Activated CD4-positive, alpha-beta T cell treated with anti-CD3 and anti-CD28 coated beads, Interleukin-2, amount 10 ng/mL, durations not matched to agents 24 days and 14 days (primary cell): ENCODE results near the gene ABCA6. TPM values are rescaled to one million over a fixed set of nuclear protein-coding genes. Genes with fewer than 3 reads are reported as not detected.
"Not testable (repeated sequence)": the region's sequence is repeated elsewhere in the genome, so short reads cannot be mapped to it uniquely, and the experiment has no call there.

Source experiments
- DNase-seq: peaks from one replicate; pipeline ENCODE4 v3.0.0; 2022
- H3K27ac Mint-ChIP-seq: one replicate; pipeline ENCODE4 v1.8.0; 2022; ENCODE audit warnings: mild to moderate bottlenecking, mixed read lengths
- H3K27me3 Mint-ChIP-seq: one replicate; pipeline ENCODE4 v1.8.0; 2022; ENCODE audit warnings: mixed read lengths
- H3K36me3 Mint-ChIP-seq: one replicate; pipeline ENCODE4 v1.8.0; 2022; ENCODE audit warnings: low read depth, mild to moderate bottlenecking, mixed read lengths
- H3K4me1 Mint-ChIP-seq: one replicate; pipeline ENCODE4 v1.8.0; 2021; ENCODE audit warnings: mixed read lengths
- H3K4me3 Mint-ChIP-seq: one replicate; pipeline ENCODE4 v1.8.0; 2022; ENCODE audit warnings: mild to moderate bottlenecking, moderate library complexity, mixed read lengths
- H3K9me3 Mint-ChIP-seq: one replicate; pipeline ENCODE4 v1.8.0; 2021; ENCODE audit warnings: mixed read lengths
- intact Hi-C: fragments of 100-400 bp; cut with micrococcal nuclease; formaldehyde crosslinking; loops from one replicate; pipeline ENCODE4 v1.15.1; 2023
- total RNA-seq: library from RNA; stranded (reverse); gene quantifications from 2 replicates; pipeline ENCODE4 v1.2.3, GENCODE V29; 2022

Gene ABCA6, protein sequence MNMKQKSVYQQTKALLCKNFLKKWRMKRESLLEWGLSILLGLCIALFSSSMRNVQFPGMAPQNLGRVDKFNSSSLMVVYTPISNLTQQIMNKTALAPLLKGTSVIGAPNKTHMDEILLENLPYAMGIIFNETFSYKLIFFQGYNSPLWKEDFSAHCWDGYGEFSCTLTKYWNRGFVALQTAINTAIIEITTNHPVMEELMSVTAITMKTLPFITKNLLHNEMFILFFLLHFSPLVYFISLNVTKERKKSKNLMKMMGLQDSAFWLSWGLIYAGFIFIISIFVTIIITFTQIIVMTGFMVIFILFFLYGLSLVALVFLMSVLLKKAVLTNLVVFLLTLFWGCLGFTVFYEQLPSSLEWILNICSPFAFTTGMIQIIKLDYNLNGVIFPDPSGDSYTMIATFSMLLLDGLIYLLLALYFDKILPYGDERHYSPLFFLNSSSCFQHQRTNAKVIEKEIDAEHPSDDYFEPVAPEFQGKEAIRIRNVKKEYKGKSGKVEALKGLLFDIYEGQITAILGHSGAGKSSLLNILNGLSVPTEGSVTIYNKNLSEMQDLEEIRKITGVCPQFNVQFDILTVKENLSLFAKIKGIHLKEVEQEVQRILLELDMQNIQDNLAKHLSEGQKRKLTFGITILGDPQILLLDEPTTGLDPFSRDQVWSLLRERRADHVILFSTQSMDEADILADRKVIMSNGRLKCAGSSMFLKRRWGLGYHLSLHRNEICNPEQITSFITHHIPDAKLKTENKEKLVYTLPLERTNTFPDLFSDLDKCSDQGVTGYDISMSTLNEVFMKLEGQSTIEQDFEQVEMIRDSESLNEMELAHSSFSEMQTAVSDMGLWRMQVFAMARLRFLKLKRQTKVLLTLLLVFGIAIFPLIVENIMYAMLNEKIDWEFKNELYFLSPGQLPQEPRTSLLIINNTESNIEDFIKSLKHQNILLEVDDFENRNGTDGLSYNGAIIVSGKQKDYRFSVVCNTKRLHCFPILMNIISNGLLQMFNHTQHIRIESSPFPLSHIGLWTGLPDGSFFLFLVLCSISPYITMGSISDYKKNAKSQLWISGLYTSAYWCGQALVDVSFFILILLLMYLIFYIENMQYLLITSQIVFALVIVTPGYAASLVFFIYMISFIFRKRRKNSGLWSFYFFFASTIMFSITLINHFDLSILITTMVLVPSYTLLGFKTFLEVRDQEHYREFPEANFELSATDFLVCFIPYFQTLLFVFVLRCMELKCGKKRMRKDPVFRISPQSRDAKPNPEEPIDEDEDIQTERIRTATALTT (N-terminal part only)
- total RNA-seq: not detected in 2 replicates

DNA sequence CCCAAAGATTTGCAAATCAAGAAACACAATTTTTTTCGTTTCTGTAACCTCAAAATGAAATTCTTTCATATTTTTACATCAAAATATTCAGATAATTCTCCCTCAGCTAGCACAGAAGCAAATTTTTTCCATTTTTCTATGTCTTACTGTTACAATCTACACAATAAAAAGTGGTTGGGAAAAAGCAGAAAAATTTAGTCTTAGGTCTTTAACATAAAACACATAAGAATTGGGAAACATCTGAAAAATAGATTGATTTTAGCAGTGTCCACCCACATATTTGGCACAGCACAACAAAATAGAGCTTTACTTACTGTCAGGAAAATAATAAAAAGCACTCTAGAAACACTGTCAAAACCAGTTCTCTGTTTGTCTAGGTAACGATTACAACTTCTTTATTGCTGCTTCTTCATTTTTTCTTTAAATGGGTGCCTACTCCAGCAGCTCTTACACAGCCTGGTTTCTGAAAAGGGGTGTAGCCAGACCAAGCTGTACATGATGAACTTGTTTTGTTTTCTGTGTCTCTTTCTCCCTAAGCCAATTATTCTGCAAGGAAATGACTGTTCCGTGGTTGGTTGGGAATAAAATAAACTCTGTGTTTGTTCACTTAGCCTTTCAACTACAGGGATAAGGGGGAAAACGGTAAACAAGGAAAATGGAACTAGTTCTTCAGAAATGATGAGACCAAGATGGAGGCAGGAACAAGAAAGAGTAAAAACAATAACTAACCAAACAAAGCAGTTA is at the start of gene ABCA6:
Gene ABCA6, minus strand, starts transcription at position 465 of the 744 bp plus-strand sequence. CDS start 1,192 bp downstream, outside the sequence.
- H3K27me3 Mint-ChIP-seq: peaks cover 3% of the 10 kb centered on the region
- intact Hi-C loops: no loop called here
- no peaks in the 10 kb centered on the region for H3K9me3 Mint-ChIP-seq
- no peak within 1 kb of the TSS for H3K27ac Mint-ChIP-seq
- H3K4me1 Mint-ChIP-seq: no peaks in the 10 kb centered on the region
- H3K36me3 Mint-ChIP-seq: no peaks in the 10 kb centered on the region
- no peak within 1 kb of the TSS for H3K4me3 Mint-ChIP-seq
- no peak for DNase-seq

DNA sequence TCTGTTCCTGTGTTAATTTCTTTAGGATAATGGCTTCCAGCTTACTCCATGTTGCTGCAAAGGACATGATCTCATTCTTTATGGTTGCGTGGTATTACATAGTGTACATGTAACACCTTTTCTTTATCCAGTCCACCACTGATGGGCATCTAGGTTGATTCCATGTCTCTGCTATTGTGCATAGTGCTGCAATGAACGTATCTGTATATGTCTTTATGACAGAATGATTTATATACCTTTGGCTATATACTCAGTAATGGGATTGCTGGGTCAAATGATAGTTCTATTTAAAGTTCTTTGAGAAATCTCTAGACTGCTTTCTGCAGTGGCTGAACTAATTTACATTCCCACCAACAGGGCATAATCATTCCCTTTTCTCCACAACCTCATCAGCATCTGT is 47.1 kb upstream of the ABCA6 start:
- intact Hi-C loops: no loop called here
- Mint-ChIP-seq H3K36me3 (no peaks in the 10 kb centered on the region), H3K4me3 (no peak overlapping the region), H3K4me1 (no peaks in the 10 kb centered on the region), H3K9me3 (no peaks in the 10 kb centered on the region), H3K27ac (no peak overlapping the region), H3K27me3 (no peaks in the 10 kb centered on the region)
- no peak for DNase-seq

DNA sequence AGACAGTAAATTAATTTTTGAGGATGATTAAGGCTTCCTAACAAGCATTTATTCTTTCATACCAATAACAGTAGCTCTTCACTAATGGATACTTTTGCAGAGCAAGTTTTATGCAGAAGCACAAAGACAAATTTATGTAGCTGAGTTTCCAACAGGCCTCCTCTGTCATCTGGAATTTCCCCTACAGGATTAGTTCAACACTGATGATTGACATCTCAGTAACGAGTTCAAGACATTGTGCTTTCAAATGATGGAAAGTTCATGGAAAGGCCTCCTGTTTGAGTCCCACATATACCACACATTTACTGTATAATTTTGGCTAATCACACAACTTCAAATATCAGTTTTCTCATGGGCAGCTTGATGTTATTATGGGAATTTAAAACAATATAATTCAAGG is 46.4 kb upstream of the ABCA6 start:
- intact Hi-C loops: no loop called here
- Mint-ChIP-seq H3K4me1 (no peaks in the 10 kb centered on the region), H3K9me3 (no peaks in the 10 kb centered on the region), H3K4me3 (no peak overlapping the region), H3K27ac (no peak overlapping the region), H3K27me3 (no peaks in the 10 kb centered on the region), H3K36me3 (no peaks in the 10 kb centered on the region)
- DNase-seq: no peak

DNA sequence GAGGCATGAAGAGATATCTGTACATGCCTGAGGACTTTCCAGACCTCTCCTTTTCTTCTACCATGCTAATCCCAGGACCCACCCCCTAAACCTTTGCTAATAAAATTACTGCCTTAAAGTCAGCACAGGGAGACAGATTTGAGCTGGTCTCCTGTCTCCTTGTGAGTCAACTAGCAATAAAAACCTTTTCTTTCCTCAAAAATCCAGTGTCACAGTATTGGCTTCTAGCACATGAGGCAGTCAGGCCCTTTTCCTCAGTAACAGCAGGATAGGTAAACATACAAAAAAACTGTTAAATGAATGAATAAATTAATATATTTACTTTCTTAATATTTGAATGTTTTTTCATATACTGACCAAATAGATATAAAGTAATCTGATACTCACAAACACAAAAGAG is 45.6 kb upstream of the ABCA6 start:
- H3K9me3 Mint-ChIP-seq: no peaks in the 10 kb centered on the region
- no peaks in the 10 kb centered on the region for H3K36me3 Mint-ChIP-seq
- intact Hi-C loops: no loop called here

DNA sequence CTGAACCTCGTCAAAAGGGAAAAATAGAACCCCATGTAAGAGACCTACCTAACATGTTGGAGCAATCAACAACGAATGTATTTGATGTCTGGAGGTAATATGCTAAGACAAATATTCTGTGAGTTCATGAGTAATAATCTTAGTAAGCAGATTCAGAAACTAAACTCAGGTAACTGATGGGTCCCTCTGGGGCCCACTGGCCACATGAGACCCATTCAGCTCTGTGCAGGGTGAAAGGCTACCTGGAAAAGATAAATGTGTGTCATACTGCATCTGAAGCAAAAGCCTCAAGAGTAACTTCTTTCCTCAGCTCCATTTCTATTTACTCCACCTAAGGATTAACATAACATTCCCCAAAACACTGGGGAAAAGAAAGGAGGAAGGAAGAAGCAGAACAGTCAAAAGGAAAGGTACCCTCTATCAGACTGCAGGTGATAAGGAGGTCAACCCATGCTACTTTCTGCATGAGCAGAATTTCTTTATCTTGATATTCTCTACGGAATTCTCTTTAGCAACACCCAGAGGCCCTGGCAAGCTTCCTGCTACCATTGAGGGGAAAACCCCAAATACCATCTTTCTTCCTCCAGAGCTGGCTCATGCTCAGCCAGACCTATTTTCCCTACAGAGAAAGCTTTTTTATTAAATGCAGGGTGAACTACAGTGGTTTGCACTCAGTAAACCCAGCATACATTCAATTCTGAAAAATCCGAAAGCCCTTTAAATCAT is 37.7 kb upstream of the ABCA6 start:
- intact Hi-C loops: no loop called here
- DNase-seq: no peak
- no peaks in the 10 kb centered on the region for H3K27me3 Mint-ChIP-seq
- H3K27ac Mint-ChIP-seq: no peak overlapping the region
- H3K9me3 Mint-ChIP-seq: no peaks in the 10 kb centered on the region
- H3K4me1 Mint-ChIP-seq: no peaks in the 10 kb centered on the region
- H3K4me3 Mint-ChIP-seq: no peak overlapping the region
- no peaks in the 10 kb centered on the region for H3K36me3 Mint-ChIP-seq

More for the DNA sequence above, 45.6 kb upstream of the ABCA6 start:
- Mint-ChIP-seq H3K27ac (no peak overlapping the region), H3K4me1 (no peaks in the 10 kb centered on the region), H3K4me3 (no peak overlapping the region), H3K27me3 (no peaks in the 10 kb centered on the region)
- no peak for DNase-seq

DNA sequence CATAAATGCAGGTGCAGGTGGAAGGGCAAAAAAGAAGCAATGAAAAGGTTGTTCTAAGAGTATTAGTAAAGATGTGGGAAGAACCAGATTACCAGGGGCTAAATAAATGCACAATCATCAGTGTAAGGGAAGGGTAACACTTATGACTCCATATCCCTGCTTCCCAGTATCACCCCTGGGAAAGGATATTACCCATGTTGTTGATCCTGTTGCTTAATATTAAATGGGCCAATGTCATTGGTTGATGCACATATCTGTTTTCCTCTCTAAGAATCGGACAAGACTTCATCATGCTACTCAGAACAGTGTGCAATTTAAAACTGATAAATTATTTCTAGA is 34.7 kb upstream of the ABCA6 start:
- Mint-ChIP-seq H3K4me1 (no peaks in the 10 kb centered on the region), H3K27me3 (no peaks in the 10 kb centered on the region), H3K4me3 (no peak overlapping the region), H3K36me3 (no peaks in the 10 kb centered on the region), H3K9me3 (no peaks in the 10 kb centered on the region), H3K27ac (no peak overlapping the region)
- intact Hi-C loops: no loop called here
- DNase-seq: no peak

DNA sequence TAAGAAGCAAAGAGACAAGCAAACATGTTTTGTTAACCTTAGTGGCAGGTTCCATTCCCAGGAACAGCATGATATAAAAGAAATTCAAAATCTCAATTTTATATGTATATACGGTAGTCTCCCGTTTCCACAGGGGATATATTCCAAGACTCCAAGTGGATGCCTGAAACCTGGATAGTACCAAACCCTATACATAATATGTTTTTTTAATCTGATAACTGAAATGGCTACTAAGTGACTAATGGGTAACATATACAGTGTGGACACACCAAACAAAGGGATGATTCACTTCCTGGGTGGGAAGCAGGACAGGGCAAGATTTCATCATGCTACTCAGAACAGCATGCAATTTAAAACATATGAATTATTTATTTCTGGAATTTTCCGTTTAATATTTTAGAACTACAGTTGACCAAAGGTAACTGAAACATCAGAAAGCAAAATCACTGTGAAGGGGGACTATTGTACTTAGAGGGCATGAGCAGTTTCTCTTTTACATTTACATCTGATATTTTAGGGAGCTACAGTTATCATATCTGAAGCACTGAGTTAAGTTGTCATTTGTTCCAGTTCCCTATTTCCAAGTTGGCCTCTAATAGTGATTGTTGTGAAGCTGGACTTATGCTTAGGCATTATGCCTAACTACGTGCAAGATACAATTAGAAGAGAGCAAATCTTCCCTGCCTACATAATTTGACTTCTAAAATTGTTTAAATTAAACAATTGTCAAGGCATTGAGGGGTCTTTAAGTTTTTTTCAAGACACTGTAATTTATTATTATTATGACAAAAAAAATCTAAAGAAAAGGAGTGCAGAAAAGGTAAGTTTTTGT is 34.1 kb upstream of the ABCA6 start:
- DNase-seq: no peak
- Mint-ChIP-seq H3K27ac (no peak overlapping the region), H3K36me3 (no peaks in the 10 kb centered on the region), H3K27me3 (no peaks in the 10 kb centered on the region), H3K4me3 (no peak overlapping the region), H3K9me3 (no peaks in the 10 kb centered on the region), H3K4me1 (no peaks in the 10 kb centered on the region)
- intact Hi-C loops: no loop called here

DNA sequence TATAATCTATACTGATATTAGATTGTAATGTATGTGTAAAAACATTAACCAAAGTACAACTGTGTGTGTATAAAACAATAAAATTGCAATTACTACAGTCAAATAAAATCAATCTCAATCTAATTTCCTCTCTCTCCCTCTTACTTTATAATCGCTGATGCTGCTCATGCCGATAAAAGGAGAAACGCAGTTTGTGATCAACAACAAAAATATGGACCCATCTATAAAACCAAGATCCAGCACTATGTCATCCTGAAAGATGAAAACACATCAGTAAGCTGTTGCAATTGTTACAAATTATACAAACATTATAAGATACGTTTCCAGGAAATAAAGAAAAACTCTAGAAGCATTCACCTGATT is 33.5 kb upstream of the ABCA6 start:
- Mint-ChIP-seq H3K27ac (no peak overlapping the region), H3K9me3 (no peaks in the 10 kb centered on the region), H3K4me3 (no peak overlapping the region), H3K4me1 (no peaks in the 10 kb centered on the region), H3K27me3 (no peaks in the 10 kb centered on the region), H3K36me3 (no peaks in the 10 kb centered on the region)
- DNase-seq: no peak
- intact Hi-C loops: no loop called here

DNA sequence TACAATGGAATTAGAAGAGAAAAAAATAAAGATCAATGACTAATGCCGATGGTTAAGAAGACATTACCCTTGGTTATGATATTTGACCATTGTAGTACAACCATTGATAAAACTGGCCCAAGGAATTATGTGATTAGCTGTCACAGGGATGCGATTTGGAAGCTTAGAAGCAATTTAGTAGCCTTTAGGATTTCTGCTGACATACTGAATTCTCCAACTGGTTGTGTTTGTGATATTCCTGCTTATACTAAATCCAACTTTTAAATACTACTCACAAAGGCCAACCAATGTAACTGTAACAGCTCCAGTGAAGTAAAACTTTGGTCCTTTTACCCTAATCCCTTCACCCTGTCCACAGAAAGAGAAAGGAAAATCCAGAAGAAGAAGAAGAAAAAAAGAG is 31.4 kb upstream of the ABCA6 start:
- no peaks in the 10 kb centered on the region for H3K27me3 Mint-ChIP-seq

DNA sequence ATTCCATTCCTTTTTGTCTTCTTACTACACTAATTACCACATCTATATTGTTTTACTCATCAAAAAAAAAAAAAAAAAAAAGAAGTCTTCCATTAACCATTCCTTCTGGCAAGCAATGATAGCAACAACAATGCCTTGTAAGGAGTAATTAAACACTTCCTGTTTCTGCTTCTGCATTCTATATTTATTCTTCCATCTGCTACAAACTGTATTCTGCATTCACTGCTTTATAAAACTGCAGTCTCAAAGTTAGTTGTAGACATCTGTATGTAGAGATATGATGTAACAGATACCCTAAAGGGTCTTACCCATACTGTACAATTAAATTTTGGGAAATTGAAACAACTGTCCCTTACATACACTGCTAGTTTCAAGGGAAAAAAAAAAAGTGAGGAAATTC is 28.7 kb upstream of the ABCA6 start:
- Mint-ChIP-seq H3K4me3 (no peak overlapping the region), H3K36me3 (no peaks in the 10 kb centered on the region), H3K27ac (no peak overlapping the region), H3K4me1 (no peaks in the 10 kb centered on the region), H3K27me3 (no peaks in the 10 kb centered on the region), H3K9me3 (no peaks in the 10 kb centered on the region)
- intact Hi-C loops: no loop called here
- DNase-seq: no peak

More for the DNA sequence above, 31.4 kb upstream of the ABCA6 start:
- intact Hi-C loops: no loop called here
- no peak for DNase-seq
- Mint-ChIP-seq H3K27ac (no peak overlapping the region), H3K4me1 (no peaks in the 10 kb centered on the region), H3K36me3 (no peaks in the 10 kb centered on the region), H3K9me3 (no peaks in the 10 kb centered on the region), H3K4me3 (no peak overlapping the region)

DNA sequence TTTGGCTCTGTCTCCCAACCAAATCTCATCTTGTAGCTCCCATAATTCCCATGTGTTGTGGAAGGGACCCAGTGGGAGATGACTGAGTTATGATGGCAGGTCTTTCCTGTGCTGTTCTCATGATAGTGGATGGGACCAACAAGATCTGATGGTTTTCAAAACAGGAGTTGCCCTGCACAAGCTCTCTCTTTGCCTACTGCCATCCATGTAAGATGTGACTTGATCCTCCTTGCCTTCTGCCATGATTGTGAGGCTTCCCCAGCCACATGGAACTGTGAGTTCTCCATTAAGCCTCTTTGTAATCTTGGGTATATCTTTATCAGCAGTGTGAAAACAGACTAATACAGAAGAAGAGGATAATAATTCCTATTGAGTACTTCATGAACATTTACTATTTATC is 26.9 kb upstream of the ABCA6 start:
- H3K9me3 Mint-ChIP-seq, H3K27ac Mint-ChIP-seq, DNase-seq, H3K4me1 Mint-ChIP-seq, intact Hi-C loops, H3K36me3 Mint-ChIP-seq, H3K27me3 Mint-ChIP-seq, H3K4me3 Mint-ChIP-seq: not testable (repeated sequence)

DNA sequence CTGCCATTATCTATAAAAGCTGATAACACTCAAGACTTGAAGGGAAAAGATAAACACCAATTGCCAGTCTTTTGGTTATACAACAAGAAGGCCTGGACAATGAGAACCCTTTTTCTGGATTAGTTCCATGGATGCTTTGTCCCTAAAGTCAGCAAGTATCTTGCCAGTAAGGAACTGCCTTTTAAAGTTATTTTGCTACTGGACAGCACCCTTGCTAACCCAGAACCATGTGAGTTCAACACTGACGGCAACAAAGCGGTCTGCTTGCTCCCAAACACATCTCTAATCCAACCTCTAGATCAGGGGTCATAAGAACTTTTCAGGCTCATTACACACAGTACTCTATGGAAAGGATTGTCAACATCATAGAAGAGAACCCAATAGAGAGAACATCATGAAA is 25.3 kb upstream of the ABCA6 start:
- Mint-ChIP-seq H3K27me3 (no peaks in the 10 kb centered on the region), H3K36me3 (no peaks in the 10 kb centered on the region), H3K27ac (no peak overlapping the region), H3K9me3 (no peaks in the 10 kb centered on the region), H3K4me3 (no peak overlapping the region), H3K4me1 (no peaks in the 10 kb centered on the region)
- no peak for DNase-seq
- intact Hi-C loops: no loop called here
